Mesendoderm (in vitro differentiated cells): Measurements from ENCODE around the gene DGKI.

Experiments used
- DNase-seq: peaks from one replicate; pipeline ENCODE4 v3.0.0; 2013
- H2AK5ac ChIP-seq: 2 replicates; pipeline ENCODE4 v1.6.1; 2013; ENCODE audit warnings: low read length, inconsistent platforms
- H2BK120ac ChIP-seq: 2 replicates; pipeline ENCODE4 v1.6.1; 2013; ENCODE audit warnings: low read depth, mild to moderate bottlenecking, low read length, moderate library complexity, mixed read lengths
- H2BK15ac ChIP-seq: replicated peaks from 2 replicates; pipeline ENCODE4 v1.6.1; 2013; ENCODE audit warnings: low read depth, mild to moderate bottlenecking, moderate library complexity
- H2BK5ac ChIP-seq: 2 replicates; pipeline ENCODE4 v1.6.1; 2013; ENCODE audit warnings: low read length, inconsistent platforms
- H3K18ac ChIP-seq: 2 replicates; pipeline ENCODE4 v1.6.1; 2013; ENCODE audit warnings: mild to moderate bottlenecking, low read length, mixed read lengths
- H3K23ac ChIP-seq: one replicate; pipeline ENCODE4 v1.6.1; 2013; ENCODE audit warnings: low read length
- H3K27ac ChIP-seq: 2 replicates; pipeline ENCODE4 v1.5.1; 2013; ENCODE audit warnings: low read depth, mild to moderate bottlenecking, inconsistent platforms, low read length, moderate library complexity
- H3K27me3 ChIP-seq: 2 replicates; pipeline ENCODE4 v1.6.1; 2013; ENCODE audit warnings: low read length, control low read depth, mild to moderate bottlenecking, inconsistent platforms; ENCODE audit not compliant: insufficient read depth, poor library complexity
- H3K36me3 ChIP-seq: 2 replicates; pipeline ENCODE4 v1.6.1; 2013; ENCODE audit warnings: low read length, inconsistent platforms; ENCODE audit not compliant: control insufficient read depth, insufficient read depth
- H3K4ac ChIP-seq: one replicate; pipeline ENCODE4 v1.6.1; 2013; ENCODE audit warnings: low read depth, mild to moderate bottlenecking, low read length, moderate library complexity
- H3K4me1 ChIP-seq: 2 replicates; pipeline ENCODE4 v1.6.1; 2013; ENCODE audit warnings: low read depth, low read length, inconsistent platforms; ENCODE audit not compliant: control insufficient read depth
- H3K4me2 ChIP-seq: 2 replicates; pipeline ENCODE4 v1.6.1; 2013; ENCODE audit warnings: low read length
- H3K4me3 ChIP-seq: 2 replicates; pipeline ENCODE4 v1.5.1; 2013; ENCODE audit warnings: mild to moderate bottlenecking, low read length
- H3K56ac ChIP-seq: one replicate; pipeline ENCODE4 v1.6.1; 2013; ENCODE audit warnings: low read length
- H3K79me1 ChIP-seq: 2 replicates; pipeline ENCODE4 v1.6.1; 2013; ENCODE audit warnings: low read length, inconsistent platforms
- H3K79me2 ChIP-seq: 2 replicates; pipeline ENCODE4 v1.6.1; 2013; ENCODE audit warnings: mild to moderate bottlenecking, low read length; ENCODE audit not compliant: control insufficient read depth, insufficient read depth
- H3K9ac ChIP-seq: 2 replicates; pipeline ENCODE4 v1.6.1; 2013; ENCODE audit warnings: low read length, inconsistent platforms
- H4K5ac ChIP-seq: one replicate; pipeline ENCODE4 v1.6.1; 2013; ENCODE audit warnings: low read length
- H4K8ac ChIP-seq: one replicate; pipeline ENCODE4 v1.6.1; 2013; ENCODE audit warnings: low read depth, mild to moderate bottlenecking, control low read depth, low read length, moderate library complexity
- WGBS: extraction: QIAGEN DNeasy Blood & Tissue Kit; methylation state at CpG from one replicate; pipeline ENCODE4 v1.1.7; 2013; ENCODE audit warnings: low lambda C conversion rate, missing lambda C conversion rate; ENCODE audit not compliant: insufficient coverage; ENCODE audit errors: extremely low coverage; 5-methylcytosine and 5-hydroxymethylcytosine counted together

The DGKI gene

DNA sequence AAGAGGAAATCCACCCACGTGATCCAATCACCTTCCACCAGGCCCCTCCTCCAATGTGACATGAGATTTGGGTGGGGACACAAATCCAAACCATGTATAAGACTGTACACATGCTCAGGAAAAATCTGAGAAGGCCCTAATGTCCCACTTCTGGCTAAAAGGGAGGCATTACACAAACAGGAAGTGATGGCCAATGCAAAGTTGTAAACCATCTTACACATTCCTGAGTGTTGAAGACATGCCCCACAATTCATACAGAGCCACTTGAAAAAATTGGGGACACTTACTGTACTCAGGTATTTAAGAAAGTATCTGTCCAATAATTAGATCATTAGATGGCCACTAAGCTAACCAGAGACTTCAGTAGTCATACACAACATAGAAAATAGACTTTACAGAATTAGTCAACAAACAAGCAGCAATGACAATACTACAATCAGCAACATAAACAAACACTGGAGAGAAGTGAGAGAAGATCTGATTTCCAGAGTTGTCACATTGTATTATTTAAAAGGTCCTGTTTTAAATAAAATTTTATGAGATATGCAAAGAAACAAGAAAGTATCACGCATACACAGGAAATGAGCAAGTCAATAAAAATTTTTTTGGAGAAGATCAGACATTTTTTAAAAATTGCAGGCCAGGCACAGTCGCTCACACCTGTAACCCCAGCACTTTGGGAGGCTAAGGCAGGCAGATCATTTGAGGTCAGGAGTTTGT is 143.3 kb downstream of the DGKI start:
- Histone ChIP-seq H4K8ac (no peak overlapping the region), H2AK5ac (no peak overlapping the region), H3K56ac (no peak overlapping the region), H3K4ac (no peak overlapping the region), H3K79me2 (no peaks in the 10 kb centered on the region), H3K79me1 (no peaks in the 10 kb centered on the region), H2BK5ac (no peak overlapping the region), H3K18ac (no peak overlapping the region), H4K5ac (no peak overlapping the region), H2BK15ac (no peak overlapping the region), H3K4me1 (no peaks in the 10 kb centered on the region), H3K9ac (no peak overlapping the region), H3K27ac (no peak overlapping the region), H3K23ac (no peak overlapping the region), H3K36me3 (no peaks in the 10 kb centered on the region), H3K4me2 (no peak overlapping the region), H2BK120ac (no peak overlapping the region), H3K27me3 (no peaks in the 10 kb centered on the region), H3K4me3 (no peak overlapping the region)
- WGBS, result no CpG with 5 or more reads among the region's 3 CpGs
- no peak for DNase-seq

DNA sequence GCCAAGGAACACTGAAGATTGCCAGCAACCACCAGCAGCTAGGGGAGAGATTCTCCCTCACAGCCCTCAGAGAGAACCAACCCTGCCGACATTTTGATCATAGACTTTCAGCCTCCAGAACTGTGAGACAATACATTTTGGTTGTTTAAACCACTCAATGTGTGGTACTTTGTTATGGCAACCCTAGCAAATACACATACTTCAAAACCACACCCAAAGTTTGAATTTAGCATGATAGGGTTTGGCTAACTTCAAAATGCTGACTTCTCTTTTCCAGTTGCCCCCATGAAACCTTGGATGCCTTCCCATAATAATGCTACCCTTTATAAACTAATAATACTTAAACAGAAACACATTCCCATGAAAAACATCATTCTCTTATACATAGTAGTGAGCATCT is 149.8 kb downstream of the DGKI start:
- Histone ChIP-seq H2AK5ac (no peak overlapping the region), H3K18ac (no peak overlapping the region), H3K4me3 (no peak overlapping the region), H2BK15ac (no peak overlapping the region), H3K79me2 (no peaks in the 10 kb centered on the region), H3K4me2 (no peak overlapping the region), H3K79me1 (no peaks in the 10 kb centered on the region), H3K27me3 (no peaks in the 10 kb centered on the region), H3K36me3 (no peaks in the 10 kb centered on the region), H4K5ac (no peak overlapping the region), H3K56ac (no peak overlapping the region), H3K4me1 (no peaks in the 10 kb centered on the region), H2BK120ac (no peak overlapping the region), H3K9ac (no peak overlapping the region), H4K8ac (no peak overlapping the region), H2BK5ac (no peak overlapping the region), H3K23ac (no peak overlapping the region), H3K27ac (no peak overlapping the region), H3K4ac (no peak overlapping the region)
- DNase-seq, result no peak
- no CpG with 5 or more reads among the region's 1 CpG for WGBS

DNA sequence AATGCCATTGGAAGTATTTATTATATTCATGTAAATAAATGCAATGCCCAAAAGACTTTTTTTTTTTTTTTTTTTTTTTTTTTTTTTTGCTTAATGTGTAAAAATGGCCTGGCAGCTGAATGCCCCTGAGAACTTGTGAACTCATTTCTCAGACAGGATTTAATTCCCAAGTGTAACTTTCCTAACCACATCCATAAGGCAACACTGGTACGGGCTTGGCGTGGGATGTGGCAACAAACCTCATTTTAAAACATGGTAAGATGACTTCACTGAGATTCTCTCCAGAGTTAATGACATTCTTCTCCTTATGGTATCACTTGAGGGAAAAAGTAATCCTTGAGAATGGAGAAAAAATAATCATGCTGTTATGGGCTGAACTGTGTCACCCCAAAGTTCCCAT is 150.4 kb downstream of the DGKI start:
- no peak overlapping the region for H3K4ac ChIP-seq
- no peak overlapping the region for H4K8ac ChIP-seq
- H3K79me2 ChIP-seq, result no peaks in the 10 kb centered on the region
- H3K36me3 ChIP-seq, result no peaks in the 10 kb centered on the region
- no peak overlapping the region for H2AK5ac ChIP-seq
- no peak overlapping the region for H3K4me2 ChIP-seq
- H3K4me3 ChIP-seq, result no peak overlapping the region
- H3K27ac ChIP-seq, result no peak overlapping the region
- no peaks in the 10 kb centered on the region for H3K79me1 ChIP-seq
- H3K18ac ChIP-seq, result no peak overlapping the region
- H3K9ac ChIP-seq, result no peak overlapping the region
- no peak for DNase-seq
- H3K56ac ChIP-seq, result no peak overlapping the region
- no peak overlapping the region for H4K5ac ChIP-seq
- H2BK5ac ChIP-seq, result no peak overlapping the region
- no peak overlapping the region for H2BK120ac ChIP-seq
- H3K4me1 ChIP-seq, result no peaks in the 10 kb centered on the region
- no peaks in the 10 kb centered on the region for H3K27me3 ChIP-seq
- H2BK15ac ChIP-seq, result no peak overlapping the region
- no CpG with 5 or more reads among the region's 2 CpGs for WGBS
- H3K23ac ChIP-seq, result no peak overlapping the region

DNA sequence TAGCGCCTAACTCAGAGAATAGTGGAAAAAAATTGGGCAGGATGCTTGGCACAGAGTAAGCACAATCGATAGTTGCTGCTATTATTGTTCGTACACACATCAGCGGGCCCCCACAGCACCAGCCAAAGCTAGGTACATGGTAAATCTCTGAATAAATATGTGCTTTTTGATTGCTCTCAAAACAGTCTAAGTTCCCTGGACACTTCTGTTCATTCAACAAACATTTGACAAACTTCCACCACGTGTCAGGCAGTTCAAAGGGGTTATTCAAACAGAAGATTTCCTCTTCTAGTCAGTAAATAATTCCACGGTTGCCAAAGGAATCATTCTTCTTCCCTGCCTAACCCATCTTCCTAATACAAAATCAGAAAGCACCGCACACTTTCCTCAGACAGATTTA is 150.8 kb downstream of the DGKI start:
- Histone ChIP-seq H3K9ac (no peak overlapping the region), H3K27ac (no peak overlapping the region), H4K5ac (no peak overlapping the region), H4K8ac (no peak overlapping the region), H3K18ac (no peak overlapping the region), H3K4ac (no peak overlapping the region), H2AK5ac (no peak overlapping the region), H3K27me3 (no peaks in the 10 kb centered on the region), H3K4me3 (no peak overlapping the region), H3K79me2 (no peaks in the 10 kb centered on the region), H3K56ac (no peak overlapping the region), H2BK120ac (no peak overlapping the region), H3K4me1 (no peaks in the 10 kb centered on the region), H3K4me2 (no peak overlapping the region), H2BK15ac (no peak overlapping the region), H3K79me1 (no peaks in the 10 kb centered on the region), H3K23ac (no peak overlapping the region), H3K36me3 (no peaks in the 10 kb centered on the region), H2BK5ac (no peak overlapping the region)
- no CpG with 5 or more reads among the region's 7 CpGs for WGBS
- DNase-seq, result no peak

DNA sequence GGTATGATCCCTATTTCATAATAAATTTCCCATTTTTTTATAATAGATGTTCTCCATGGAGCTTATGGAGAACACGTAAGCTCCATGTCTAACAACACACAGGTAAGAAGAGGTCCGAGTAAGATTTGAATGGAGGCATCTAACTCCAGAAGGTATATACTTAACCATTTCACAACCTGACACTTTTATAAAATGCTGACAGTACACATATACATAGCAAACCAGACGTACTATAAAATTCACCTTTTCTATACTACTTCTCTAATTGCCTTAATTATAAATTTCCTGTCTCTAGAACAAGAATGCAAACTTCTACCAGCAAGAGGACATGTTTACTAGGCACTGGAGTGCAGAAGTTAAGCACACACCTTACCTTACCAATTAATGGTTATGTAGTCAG is 151.3 kb downstream of the DGKI start:
- Histone ChIP-seq H2BK5ac (no peak overlapping the region), H2BK15ac (no peak overlapping the region), H3K18ac (no peak overlapping the region), H3K4me3 (no peak overlapping the region), H3K79me2 (no peaks in the 10 kb centered on the region), H3K27ac (no peak overlapping the region), H2BK120ac (no peak overlapping the region), H3K4ac (no peak overlapping the region), H3K9ac (no peak overlapping the region), H3K36me3 (no peaks in the 10 kb centered on the region), H3K4me1 (no peaks in the 10 kb centered on the region), H3K27me3 (no peaks in the 10 kb centered on the region), H4K5ac (no peak overlapping the region), H3K4me2 (no peak overlapping the region), H3K23ac (no peak overlapping the region), H4K8ac (no peak overlapping the region), H3K56ac (no peak overlapping the region), H3K79me1 (no peaks in the 10 kb centered on the region), H2AK5ac (no peak overlapping the region)
- WGBS, result 100% methylated on average over 1 of the region's 3 CpGs
- no peak for DNase-seq

DNA sequence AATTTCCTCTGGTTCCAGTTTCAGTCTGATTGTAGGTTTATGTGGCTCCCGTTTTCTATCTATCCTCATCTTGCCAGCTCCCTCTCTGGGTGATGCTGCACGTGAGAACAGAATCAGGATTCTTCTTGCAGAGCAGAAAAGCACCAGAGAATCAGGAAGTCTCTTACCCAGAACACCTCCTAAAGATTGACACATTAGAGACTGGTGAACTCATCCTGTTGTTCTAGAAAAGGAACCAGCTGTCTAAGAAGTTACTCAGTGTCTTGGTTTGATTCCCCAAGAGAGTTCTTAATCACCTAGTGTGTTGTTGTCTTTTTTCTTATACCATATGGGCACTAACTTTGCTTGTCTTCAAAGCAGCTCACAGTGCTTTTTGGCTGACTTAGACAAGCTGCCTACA is 152.4 kb downstream of the DGKI start:
- Histone ChIP-seq H3K79me2 (no peaks in the 10 kb centered on the region), H2BK120ac (no peak overlapping the region), H2BK15ac (no peak overlapping the region), H3K36me3 (no peaks in the 10 kb centered on the region), H3K79me1 (no peaks in the 10 kb centered on the region), H3K4me3 (no peak overlapping the region), H3K4me2 (no peak overlapping the region), H3K9ac (no peak overlapping the region), H3K56ac (no peak overlapping the region), H3K27me3 (no peaks in the 10 kb centered on the region), H2AK5ac (no peak overlapping the region), H2BK5ac (no peak overlapping the region), H3K4ac (no peak overlapping the region), H4K8ac (no peak overlapping the region), H3K27ac (no peak overlapping the region), H4K5ac (no peak overlapping the region), H3K4me1 (no peaks in the 10 kb centered on the region), H3K18ac (no peak overlapping the region), H3K23ac (no peak overlapping the region)
- no CpG with 5 or more reads among the region's 2 CpGs for WGBS
- DNase-seq, result no peak
